ENCODE results near the gene BTF3.

BTF3 gene

DNA sequence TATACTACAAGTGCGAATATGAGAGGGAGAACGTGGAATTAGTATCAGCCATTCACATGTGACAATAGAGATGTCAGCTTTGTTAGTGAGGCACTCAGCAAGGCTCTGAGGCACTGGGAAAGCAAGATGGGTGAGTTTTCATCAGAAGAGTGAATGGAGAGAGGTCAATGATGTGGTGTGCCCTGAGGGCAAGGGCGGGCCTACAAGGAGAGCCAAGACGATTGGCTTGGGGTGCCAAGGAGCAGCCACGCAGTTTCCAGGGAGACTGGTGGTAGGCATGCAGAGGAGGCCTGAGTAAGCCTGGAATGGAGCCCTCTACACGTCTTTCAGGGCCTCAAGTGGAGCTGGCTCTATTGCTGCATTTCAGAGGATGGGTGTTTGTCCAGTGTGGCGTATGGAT, 24.7 kb downstream of the BTF3 start:
- TF ChIP-seq EZH2phosphoT487 (IDR thresholded peaks at IDR 0.05; ENCODE audit: low read length) (no peak), EZH2 (optimal IDR thresholded peaks at IDR 0.05; ENCODE audit: low read depth, low read length) (no peak)
- TF ChIP-seq, protein P1, sequence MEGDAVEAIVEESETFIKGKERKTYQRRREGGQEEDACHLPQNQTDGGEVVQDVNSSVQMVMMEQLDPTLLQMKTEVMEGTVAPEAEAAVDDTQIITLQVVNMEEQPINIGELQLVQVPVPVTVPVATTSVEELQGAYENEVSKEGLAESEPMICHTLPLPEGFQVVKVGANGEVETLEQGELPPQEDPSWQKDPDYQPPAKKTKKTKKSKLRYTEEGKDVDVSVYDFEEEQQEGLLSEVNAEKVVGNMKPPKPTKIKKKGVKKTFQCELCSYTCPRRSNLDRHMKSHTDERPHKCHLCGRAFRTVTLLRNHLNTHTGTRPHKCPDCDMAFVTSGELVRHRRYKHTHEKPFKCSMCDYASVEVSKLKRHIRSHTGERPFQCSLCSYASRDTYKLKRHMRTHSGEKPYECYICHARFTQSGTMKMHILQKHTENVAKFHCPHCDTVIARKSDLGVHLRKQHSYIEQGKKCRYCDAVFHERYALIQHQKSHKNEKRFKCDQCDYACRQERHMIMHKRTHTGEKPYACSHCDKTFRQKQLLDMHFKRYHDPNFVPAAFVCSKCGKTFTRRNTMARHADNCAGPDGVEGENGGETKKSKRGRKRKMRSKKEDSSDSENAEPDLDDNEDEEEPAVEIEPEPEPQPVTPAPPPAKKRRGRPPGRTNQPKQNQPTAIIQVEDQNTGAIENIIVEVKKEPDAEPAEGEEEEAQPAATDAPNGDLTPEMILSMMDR (IDR thresholded peaks at IDR 0.05; ENCODE audit: low read length), result no peak
- no peak overlapping the region for H3K9ac ChIP-seq (ENCODE audit: low read length)
- no peaks in the 10 kb centered on the region for H3F3A ChIP-seq (ENCODE audit: insufficient read depth, low read length)
- no peaks in the 10 kb centered on the region for H3K27me3 ChIP-seq (replicated peaks; ENCODE audit: insufficient read depth, low read length)
- H3K9me2 ChIP-seq (replicated peaks; ENCODE audit: insufficient read depth, low read length), result no peaks in the 10 kb centered on the region
- no peaks in the 10 kb centered on the region for H3K79me2 ChIP-seq (ENCODE audit: low read length)
- H4K20me1 ChIP-seq (ENCODE audit: insufficient read depth, low read length), result no peaks in the 10 kb centered on the region
- H3K4me1 ChIP-seq (ENCODE audit: low read length), result no peaks in the 10 kb centered on the region
- no peak overlapping the region for H2AFZ ChIP-seq (ENCODE audit: low read length)
- no peak overlapping the region for H3K4me2 ChIP-seq (ENCODE audit: low read depth, low read length)
- no peak overlapping the region for H3K27ac ChIP-seq (ENCODE audit: low read length)
- H3K4me3 ChIP-seq (ENCODE audit: low read length), result no peak overlapping the region
- no peaks in the 10 kb centered on the region for H3K9me3 ChIP-seq (replicated peaks; ENCODE audit: insufficient read depth, low read length)
- no peak for DNase-seq
- H3K36me3 ChIP-seq (replicated peaks; ENCODE audit: insufficient read depth, low read length), result no peaks in the 10 kb centered on the region

DNA sequence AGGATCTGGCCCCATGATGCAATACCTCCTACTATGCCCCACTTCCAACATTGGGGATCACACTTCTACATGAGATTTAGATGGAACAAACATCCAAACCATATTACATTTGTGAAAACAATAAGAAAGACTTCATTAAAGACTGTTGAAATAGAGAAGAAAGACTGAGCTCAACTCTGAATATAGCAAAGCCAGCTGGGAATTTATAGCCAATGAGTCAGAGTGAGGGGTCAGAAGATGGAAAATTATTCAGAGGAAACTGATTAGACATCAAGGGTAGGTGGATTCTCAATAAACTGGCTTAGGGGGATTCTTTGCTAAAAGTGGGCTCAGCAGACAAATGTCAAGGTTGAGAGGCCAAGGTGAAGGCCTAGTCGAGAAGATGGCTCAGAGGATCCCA, 25.6 kb downstream of the BTF3 start:
- H3K36me3 ChIP-seq (replicated peaks; ENCODE audit: insufficient read depth, low read length), result no peaks in the 10 kb centered on the region
- H3F3A ChIP-seq (ENCODE audit: insufficient read depth, low read length), result no peaks in the 10 kb centered on the region
- no peaks in the 10 kb centered on the region for H3K4me1 ChIP-seq (ENCODE audit: low read length)
- no peak overlapping the region for H3K9ac ChIP-seq (ENCODE audit: low read length)
- H3K27ac ChIP-seq (ENCODE audit: low read length), result no peak overlapping the region
- H4K20me1 ChIP-seq (ENCODE audit: insufficient read depth, low read length), result no peaks in the 10 kb centered on the region
- no peak overlapping the region for H3K4me3 ChIP-seq (ENCODE audit: low read length)
- no peaks in the 10 kb centered on the region for H3K9me2 ChIP-seq (replicated peaks; ENCODE audit: insufficient read depth, low read length)
- H2AFZ ChIP-seq (ENCODE audit: low read length), result no peak overlapping the region
- no peak overlapping the region for H3K4me2 ChIP-seq (ENCODE audit: low read depth, low read length)
- no peak for DNase-seq
- TF ChIP-seq EZH2 (optimal IDR thresholded peaks at IDR 0.05; ENCODE audit: low read depth, low read length), result no peak
- TF ChIP-seq, protein P1 (IDR thresholded peaks at IDR 0.05; ENCODE audit: low read length), result no peak
- no peak for TF ChIP-seq EZH2phosphoT487 (IDR thresholded peaks at IDR 0.05; ENCODE audit: low read length)
- H3K79me2 ChIP-seq (ENCODE audit: low read length), result no peaks in the 10 kb centered on the region
- H3K27me3 ChIP-seq (replicated peaks; ENCODE audit: insufficient read depth, low read length), result no peaks in the 10 kb centered on the region
- no peaks in the 10 kb centered on the region for H3K9me3 ChIP-seq (replicated peaks; ENCODE audit: insufficient read depth, low read length)

DNA sequence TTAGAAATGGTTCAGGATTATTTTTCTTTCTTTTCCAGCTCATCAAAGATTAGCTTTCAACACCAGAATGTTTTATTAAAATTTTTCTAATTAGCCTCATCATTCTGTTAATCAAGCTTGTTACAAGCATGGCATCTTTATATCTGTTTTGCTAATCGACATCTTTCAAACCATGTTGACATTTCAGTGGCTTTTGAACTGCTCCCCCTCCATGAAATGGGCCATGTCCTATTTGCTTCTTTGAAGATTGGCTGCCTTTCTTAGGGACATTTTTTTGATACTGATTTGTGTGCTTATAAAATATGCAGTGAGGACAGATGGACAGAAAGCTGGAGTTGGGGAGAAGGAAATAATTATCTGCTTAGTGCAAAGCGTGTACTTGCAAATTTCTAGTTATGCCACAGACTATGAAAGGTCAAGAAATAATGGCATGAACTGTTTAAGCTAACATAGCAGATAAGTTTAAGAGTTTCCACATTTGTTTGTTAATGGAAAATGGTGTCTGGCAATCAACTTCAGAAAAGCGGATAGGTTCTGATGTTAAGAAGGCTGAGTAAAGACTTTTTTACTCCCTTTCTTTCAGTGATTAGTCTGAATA, 27.5 kb downstream of the BTF3 start:
- Histone ChIP-seq H3K4me1 (ENCODE audit: low read length) (no peaks in the 10 kb centered on the region), H3K36me3 (replicated peaks; ENCODE audit: insufficient read depth, low read length) (no peaks in the 10 kb centered on the region), H2AFZ (ENCODE audit: low read length) (no peak overlapping the region), H3K27ac (ENCODE audit: low read length) (no peak overlapping the region), H3K9ac (ENCODE audit: low read length) (no peak overlapping the region), H3F3A (ENCODE audit: insufficient read depth, low read length) (no peaks in the 10 kb centered on the region), H3K4me3 (ENCODE audit: low read length) (no peak overlapping the region), H3K9me2 (replicated peaks; ENCODE audit: insufficient read depth, low read length) (no peaks in the 10 kb centered on the region), H3K4me2 (ENCODE audit: low read depth, low read length) (no peak overlapping the region), H3K27me3 (replicated peaks; ENCODE audit: insufficient read depth, low read length) (no peaks in the 10 kb centered on the region), H3K79me2 (ENCODE audit: low read length) (no peaks in the 10 kb centered on the region), H3K9me3 (replicated peaks; ENCODE audit: insufficient read depth, low read length) (no peaks in the 10 kb centered on the region), H4K20me1 (ENCODE audit: insufficient read depth, low read length) (no peaks in the 10 kb centered on the region)
- no peak for DNase-seq
- TF ChIP-seq, protein P1 (IDR thresholded peaks at IDR 0.05; ENCODE audit: low read length), result no peak
- TF ChIP-seq EZH2phosphoT487 (IDR thresholded peaks at IDR 0.05; ENCODE audit: low read length), result no peak
- TF ChIP-seq EZH2 (optimal IDR thresholded peaks at IDR 0.05; ENCODE audit: low read depth, low read length), result no peak
